Astrocyte of the spinal cord (primary cell): Measurements from ENCODE around the gene PTPN4.

ENCODE experiments used
- DNase-seq: peaks from one replicate; pipeline ENCODE4 v3.0.0; 2011; ENCODE audit warnings: low read depth, low spot score
- H3K4me3 ChIP-seq: 2 replicates; pipeline ENCODE4 v1.5.1; 2011; ENCODE audit warnings: low read depth, mild to moderate bottlenecking, low read length, moderate library complexity
- CTCF ChIP-seq: IDR thresholded peaks from 2 replicates; pipeline ENCODE4 v1.5.1; 2012; ENCODE audit warnings: low read depth, mild to moderate bottlenecking, low read length, inconsistent platforms
- in situ Hi-C: cut with HindIII; loops from 2 replicates; pipeline ENCODE4 v1.10.0; 2017; ENCODE audit warnings: low sequenced_read_pairs

Gene PTPN4

GRCh38 chr2:119751706-119752105 is 8.0 kb upstream of the PTPN4 start:
- TF ChIP-seq CTCF: no peak
- no peak for DNase-seq
- in situ Hi-C loops: no loop called here
- no peak overlapping the region for H3K4me3 ChIP-seq

GRCh38 chr2:119753041-119753929 is 6.4 kb upstream of the PTPN4 start:
- in situ Hi-C loops: no loop called here
- peak; percentile 73 for TF ChIP-seq CTCF
- peak; percentile 55 for DNase-seq
- H3K4me3 ChIP-seq: no peak overlapping the region

GRCh38 chr2:119753930-119754321 is 5.8 kb upstream of the PTPN4 start:
- TF ChIP-seq CTCF: no peak
- no peak for DNase-seq
- H3K4me3 ChIP-seq: no peak overlapping the region
- in situ Hi-C loops: no loop called here

GRCh38 chr2:119755906-119756305 is 3.8 kb upstream of the PTPN4 start:
- no peak overlapping the region for H3K4me3 ChIP-seq
- no peak for TF ChIP-seq CTCF
- in situ Hi-C loops: no loop called here
- DNase-seq: no peak

GRCh38 chr2:119756837-119757236 is 2.9 kb upstream of the PTPN4 start:
- in situ Hi-C loops: no loop called here
- no peak for TF ChIP-seq CTCF
- no peak overlapping the region for H3K4me3 ChIP-seq
- peak; percentile 92 for DNase-seq

GRCh38 chr2:119758881-119759450 is 756 bp upstream of the PTPN4 start:
- TF ChIP-seq CTCF: no peak
- H3K4me3 ChIP-seq: peak overlapping the region; percentile 69
- in situ Hi-C loops: no loop called here
- no peak for DNase-seq
